K562 (cell line): Measurements from ENCODE around the gene HAPLN1.

Experiments used
- ATF2 ChIP-seq: sonication (generic); formaldehyde crosslinking; IDR thresholded peaks from 2 replicates; pipeline ENCODE4 v1.8.1; 2022; ENCODE audit warnings: missing genetic modification reagents
- MAFK ChIP-seq: IDR thresholded peaks from 2 replicates; pipeline ENCODE4 v1.6.1; 2011; ENCODE audit warnings: low read length, improper control_type of control experiment
- TAF1 ChIP-seq: IDR thresholded peaks from 2 replicates; pipeline ENCODE4 v1.6.1; 2011; ENCODE audit warnings: mild to moderate bottlenecking, low read length, moderate library complexity; ENCODE audit not compliant: insufficient read depth, control insufficient read depth, severe bottlenecking; ENCODE audit errors: extremely low read depth

DNA sequence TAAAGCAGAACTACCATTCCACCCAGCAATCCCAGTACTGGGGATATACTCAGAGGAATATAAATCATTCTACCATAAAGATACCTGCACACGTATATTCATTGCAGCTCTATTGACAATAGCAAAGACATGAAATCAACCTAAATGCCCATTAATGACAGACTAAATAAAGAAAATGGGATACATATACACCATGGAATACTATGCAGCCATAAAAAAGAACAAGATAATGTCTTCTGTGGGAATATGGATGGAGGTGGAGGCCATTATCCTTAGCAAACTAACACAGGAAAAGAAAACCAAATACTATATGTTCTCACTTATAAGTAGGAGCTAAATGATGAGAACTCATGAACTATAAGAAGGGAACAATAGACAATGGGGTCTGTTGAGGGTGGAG is 12.5 kb downstream of the HAPLN1 start:
- TF ChIP-seq ATF2 (CRISPR knock-in tag) = no peak
- TF ChIP-seq TAF1 = no peak
- TF ChIP-seq MAFK = no peak
